HG03520 (cell line): ENCODE data around the gene TRAM2.

Experiments used
- ATAC-seq: cut with Tn5 transposase; IDR thresholded peaks from one replicate; pipeline ENCODE4 v1.9.1; 2021; ENCODE audit warnings: mild to moderate bottlenecking, moderate library complexity; ENCODE audit not compliant: unreplicated experiment

Gene TRAM2

DNA sequence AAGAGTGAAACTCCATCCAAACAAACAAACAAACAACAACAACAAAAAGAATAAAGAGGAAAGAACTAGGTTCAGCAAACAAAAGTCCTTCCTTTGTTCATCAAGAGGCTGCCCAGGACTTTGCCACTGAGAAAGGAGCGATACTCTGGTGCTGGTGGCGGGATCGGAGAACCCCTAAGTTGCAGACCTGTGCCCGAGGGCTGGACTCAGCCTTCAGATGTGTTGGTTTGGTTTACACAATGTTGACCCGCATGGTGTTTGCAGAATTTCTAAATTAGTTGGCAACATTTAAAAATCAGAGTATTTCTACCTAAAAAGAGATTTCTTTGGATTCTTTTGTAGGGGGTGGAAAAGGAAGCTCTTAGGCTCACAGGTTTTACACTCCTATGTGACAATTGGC, 42.5 kb downstream of the TRAM2 start:
- ATAC-seq = no peak

DNA sequence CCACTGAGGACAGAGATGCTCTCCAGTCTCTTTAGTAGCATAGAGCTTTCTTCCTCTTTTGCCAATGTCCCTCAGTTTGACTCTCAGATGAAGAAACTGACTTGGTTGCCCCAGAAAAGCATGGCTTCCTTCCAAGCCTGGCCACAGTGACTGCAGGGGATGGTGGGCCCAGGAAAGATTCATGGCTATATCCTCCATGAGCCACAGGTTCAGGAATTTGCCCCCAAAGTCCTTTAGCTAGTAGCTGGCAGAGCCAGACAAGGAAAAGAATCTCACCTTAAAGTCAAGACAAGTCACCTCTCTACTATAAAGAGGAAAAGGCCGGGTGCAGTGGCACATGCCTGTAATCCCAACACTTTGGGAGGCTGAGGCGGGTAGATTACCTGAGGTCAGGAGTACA, 43.4 kb downstream of the TRAM2 start:
- ATAC-seq = no peak

- no peak for ATAC-seq
Measured at GRCh38 chr6:52532457-52532856, 44.4 kb downstream of the TRAM2 start.

DNA sequence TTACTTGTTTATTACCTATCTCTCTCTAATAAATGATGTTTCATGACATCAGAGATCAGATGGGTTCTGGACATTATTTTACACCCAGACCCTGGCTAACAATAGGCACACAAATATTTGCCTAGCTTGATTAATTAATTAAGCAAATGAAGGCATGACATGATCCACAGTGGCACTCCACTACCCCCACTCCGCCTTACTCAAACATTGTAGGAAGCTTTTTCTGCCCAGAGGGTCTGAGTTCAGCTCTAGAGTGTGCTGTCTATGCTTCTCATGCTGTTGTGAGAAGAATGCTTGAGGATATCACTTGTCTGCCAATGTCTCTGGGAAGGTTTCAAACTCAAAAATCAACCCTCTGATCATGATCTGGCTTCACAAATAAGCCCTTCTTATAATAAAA, 45.0 kb downstream of the TRAM2 start:
- no peak for ATAC-seq

- no peak for ATAC-seq
Measured at GRCh38 chr6:52531396-52531795, 45.5 kb downstream of the TRAM2 start.

- ATAC-seq = no peak
Measured at GRCh38 chr6:52530351-52530750, 46.5 kb downstream of the TRAM2 start.

DNA sequence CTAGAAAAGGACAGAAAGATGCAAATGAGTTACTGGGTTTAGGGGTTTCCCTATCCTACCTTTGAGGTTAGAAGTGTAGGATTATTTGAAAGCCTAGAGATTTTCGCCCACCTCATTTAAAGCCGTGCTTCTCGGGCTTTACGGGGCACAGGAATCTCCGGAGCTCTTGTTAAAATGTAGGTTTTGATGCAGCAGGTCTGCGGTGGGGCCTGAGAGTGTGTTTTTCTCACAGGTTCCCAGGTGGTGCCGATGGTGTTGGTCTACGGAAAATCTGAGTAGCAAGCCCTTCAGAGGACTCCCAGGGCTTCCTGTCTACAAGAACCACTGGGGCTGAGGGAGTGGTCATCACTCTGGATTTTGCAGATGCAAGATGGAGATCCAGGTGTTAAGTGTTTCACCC, 47.5 kb downstream of the TRAM2 start:
- ATAC-seq = no peak

DNA sequence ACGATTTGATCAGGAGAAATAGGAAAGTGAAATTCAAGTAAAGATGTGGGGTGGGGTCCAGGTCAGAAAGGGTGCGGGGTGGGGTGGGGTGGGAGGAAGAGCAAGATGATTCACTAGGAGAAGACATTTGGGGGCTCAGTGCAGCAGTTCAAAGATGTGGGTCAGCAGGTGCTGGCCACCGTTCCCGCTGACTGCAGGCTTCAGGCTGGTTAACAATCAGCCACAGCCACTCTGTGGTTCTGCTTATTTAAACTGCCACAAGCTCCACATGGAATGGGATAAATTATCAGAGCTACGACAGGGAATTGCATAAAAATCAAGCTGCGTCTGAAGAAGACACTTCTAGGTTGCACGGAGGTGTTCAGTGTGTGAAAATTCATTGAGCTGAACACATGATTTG, 49.4 kb downstream of the TRAM2 start:
- ATAC-seq = no peak

GRCh38 chr6:52526634-52527033, 50.2 kb downstream of the TRAM2 start:
- ATAC-seq = no peak

DNA sequence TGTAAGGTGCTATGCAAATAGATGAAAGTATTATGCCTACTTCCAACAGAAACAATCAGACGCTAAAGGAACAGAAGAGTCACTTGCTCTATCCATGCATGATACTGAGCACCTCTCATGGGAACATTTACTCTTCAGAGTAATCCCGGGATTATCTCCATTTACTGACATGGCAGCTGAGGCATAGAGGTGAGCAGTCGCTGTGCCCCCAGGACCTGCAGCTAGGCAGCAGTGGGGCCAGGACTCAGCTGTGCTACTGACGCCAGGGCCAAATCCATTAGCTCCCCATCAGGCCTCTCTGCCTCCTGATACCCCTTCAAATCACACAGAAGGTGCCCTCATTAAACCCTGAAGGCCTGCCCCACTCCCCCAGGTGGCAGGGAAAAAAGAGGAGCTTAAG, 51.9 kb downstream of the TRAM2 start:
- ATAC-seq = no peak

GRCh38 chr6:52523378-52524142, 53.3 kb downstream of the TRAM2 start:
- no peak for ATAC-seq

DNA sequence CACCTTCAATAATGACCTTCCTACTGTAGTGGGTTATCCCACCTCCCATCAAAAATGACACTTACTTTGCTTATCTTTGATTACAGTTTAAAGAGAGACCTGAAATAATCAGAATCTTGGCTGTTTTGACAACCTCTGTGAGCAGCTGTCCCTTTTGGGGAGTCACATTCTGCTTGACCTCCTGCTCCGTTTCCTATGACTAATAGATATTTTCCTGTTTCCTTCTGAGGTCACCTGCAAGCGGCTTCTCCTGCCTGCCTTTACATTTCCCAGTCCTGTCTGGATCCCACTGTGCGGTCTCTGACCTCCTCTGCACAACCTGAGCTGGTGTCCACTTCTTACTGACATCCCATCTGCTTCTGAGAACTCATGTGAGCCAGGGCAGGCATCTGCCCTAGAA, 54.2 kb downstream of the TRAM2 start:
- no peak for ATAC-seq

GRCh38 chr6:52522151-52522626, 54.7 kb downstream of the TRAM2 start:
- no peak for ATAC-seq

- no peak for ATAC-seq
Measured at GRCh38 chr6:52519618-52520017, 57.2 kb downstream of the TRAM2 start.

DNA sequence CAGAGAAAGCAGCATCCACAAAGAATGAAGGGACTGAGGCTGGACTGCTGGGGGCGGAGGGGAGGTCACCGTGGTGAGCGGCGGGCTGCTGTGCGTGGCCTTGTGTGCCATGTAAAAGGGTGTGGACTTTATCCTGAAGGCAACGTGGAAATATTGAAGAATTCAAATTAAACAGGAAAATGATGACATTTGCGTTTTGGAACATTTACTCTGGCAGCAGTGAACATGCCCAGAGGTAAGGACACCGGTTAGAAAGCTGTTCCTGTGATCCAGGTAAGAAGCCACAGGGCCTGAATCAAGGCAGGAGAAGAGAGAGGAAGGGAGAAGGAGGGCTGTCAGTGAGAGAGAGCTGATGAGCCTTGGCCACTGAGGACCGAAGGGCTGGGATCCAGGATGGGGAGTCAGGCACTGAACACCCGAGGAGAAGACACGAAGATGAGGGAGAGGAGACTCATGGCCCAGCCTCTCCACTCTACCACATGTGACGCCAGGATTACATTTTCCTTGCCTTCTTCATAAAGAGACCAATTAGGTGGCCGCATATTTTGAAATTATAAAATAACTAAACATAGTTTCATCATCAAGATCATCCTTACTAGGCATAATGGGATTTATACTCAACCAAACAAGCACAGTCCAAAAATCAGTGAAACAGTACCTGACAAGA, 58.4 kb downstream of the TRAM2 start:
- no peak for ATAC-seq

GRCh38 chr6:52517502-52518278, 59.2 kb downstream of the TRAM2 start:
- ATAC-seq = no peak

- no peak for ATAC-seq
Measured at GRCh38 chr6:52516943-52517342, 59.9 kb downstream of the TRAM2 start.

DNA sequence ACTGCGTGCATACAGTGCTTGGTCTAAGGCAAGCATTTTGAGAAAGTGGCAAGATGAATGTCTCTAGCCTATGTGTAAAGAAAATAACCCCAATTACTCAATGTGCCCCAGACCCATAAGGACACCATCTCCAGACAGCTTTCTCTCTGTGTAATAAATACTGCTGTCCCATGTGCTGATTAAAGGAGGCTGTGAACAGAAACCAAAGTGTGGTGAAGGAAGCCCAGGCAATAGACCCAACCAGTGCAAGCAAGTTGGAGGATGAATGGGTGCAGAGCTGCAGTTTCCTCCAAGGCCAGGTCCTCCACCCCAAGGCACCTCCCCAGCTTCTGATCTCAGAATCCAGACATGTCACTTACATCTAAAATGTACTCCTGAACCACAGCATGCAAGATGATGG, 60.6 kb downstream of the TRAM2 start:
- no peak for ATAC-seq

- no peak for ATAC-seq
Measured at GRCh38 chr6:52515219-52515960, 61.5 kb downstream of the TRAM2 start.

DNA sequence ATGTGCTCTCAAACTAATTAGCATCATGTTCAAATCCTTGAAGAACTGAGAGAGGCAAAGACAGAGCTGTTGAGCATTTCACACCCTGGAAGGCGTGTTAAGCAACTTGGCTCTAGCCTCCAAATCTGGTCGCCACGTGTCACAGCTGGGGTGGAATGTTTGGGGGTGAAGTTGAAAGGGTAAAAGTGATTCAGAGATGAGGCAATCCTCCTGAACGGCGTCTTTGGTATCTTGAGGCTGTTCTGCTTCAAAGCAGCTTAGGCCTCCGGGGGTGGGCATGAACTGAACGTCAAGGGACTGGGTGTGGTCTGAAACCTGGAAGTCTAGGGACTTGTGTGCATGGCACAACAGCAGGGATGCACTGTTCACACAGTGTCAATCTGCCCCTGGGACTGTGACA, 62.3 kb downstream of the TRAM2 start:
- no peak for ATAC-seq

GRCh38 chr6:52513896-52514295, 63.0 kb downstream of the TRAM2 start:
- ATAC-seq = no peak
